Measurements from ENCODE around the gene KPNA3. TPM values are rescaled to one million over a fixed set of nuclear protein-coding genes. Genes with fewer than 3 reads are reported as not detected.

Gene KPNA3
- total and polyA plus RNA-seq, 2 donors (not counting 3 experiments of a cell fraction or from before 2014, with no cell fraction given), result 19.6 to 60.4 TPM

DNA sequence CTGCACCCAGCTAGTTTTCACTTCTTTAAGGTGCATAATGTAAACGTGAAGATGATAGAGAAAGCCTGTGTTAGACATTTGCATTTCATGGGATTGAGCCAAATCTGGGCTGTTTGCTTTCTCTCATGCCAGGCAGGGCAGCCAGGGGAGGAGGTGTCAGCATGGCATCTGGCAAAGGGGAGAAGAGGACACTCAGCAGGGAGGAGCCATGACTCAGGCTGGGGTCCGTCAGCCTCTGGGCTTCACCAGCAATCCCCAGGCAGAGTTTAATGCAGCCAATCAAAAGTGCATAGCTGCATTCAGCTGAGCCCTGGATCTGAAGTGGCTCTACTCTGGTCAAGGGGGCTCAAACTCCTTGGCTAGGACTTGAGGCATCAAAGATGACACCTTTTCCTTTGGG, 124.7 kb downstream of the KPNA3 start:
- no peak overlapping the region for H3K27ac ChIP-seq (ENCODE audit: insufficient read depth, low read depth, low read length)
- POLR2A ChIA-PET, result no interaction called here
- no peak for FAIRE-seq

More for the DNA sequence above, 124.7 kb downstream of the KPNA3 start:
- Histone ChIP-seq H3K36me3 (ENCODE audit: control insufficient read depth in 2 of 2, extremely low read depth in 1 of 2, insufficient read depth in 2 of 2, low read length in 2 of 2) (peaks cover 0 to 12% of the 10 kb centered on the region in 2 experiments), H3K27me3 (ENCODE audit: control insufficient read depth in 2 of 2, insufficient read depth in 2 of 2, low read length in 2 of 2) (no peaks in the 10 kb centered on the region), H3K9me1 (replicated peaks; ENCODE audit: control insufficient read depth, extremely low read depth, insufficient read depth, low read length) (no peaks in the 10 kb centered on the region), H3K4me1 (ENCODE audit: control insufficient read depth, extremely low read depth, insufficient read depth, low read length) (peaks cover 11% of the 10 kb centered on the region), H3K4me3 (replicated peaks in 1 of 3; ENCODE audit: insufficient read depth in 1 of 3, low read depth in 1 of 3, low read length in 3 of 3) (no peak overlapping the region), H3K79me2 (ENCODE audit: control insufficient read depth, insufficient read depth, low read length) (peaks cover 10% of the 10 kb centered on the region), H3K4me2 (ENCODE audit: insufficient read depth, low read length) (no peak overlapping the region), H3K9ac (replicated peaks; ENCODE audit: extremely low read depth, insufficient read depth, low read length) (no peak overlapping the region), H2AFZ (ENCODE audit: low read depth, low read length) (no peak overlapping the region), H3K9me3 (replicated peaks; ENCODE audit: control insufficient read depth, insufficient read depth, low read length) (no peaks in the 10 kb centered on the region), H4K20me1 (replicated peaks; ENCODE audit: control insufficient read depth, extremely low read depth, insufficient read depth, low read length) (no peaks in the 10 kb centered on the region)
- no peak for DNase-seq (ENCODE audit: low read depth, low spot score)
- dilution Hi-C loops (cut with MboI; ENCODE audit: extremely low pct_ligation_motif_present, low sequenced_read_pairs) (no loop called here), intact Hi-C loops (cut with micrococcal nuclease) (loop anchor here (2.0 to 10.0 kb wide), 6 partner anchors 125 to 1405 kb away; partner anchors contain the start of genes KPNA3 and SPRYD7)
- TF ChIP-seq POLR2A (IDR thresholded peaks at IDR 0.05; ENCODE audit: low read depth, low read length) (no peak), GATA2 (IDR thresholded peaks at IDR 0.05; ENCODE audit: insufficient read depth, insufficient read length, low read depth, low read length) (no peak), POLR2AphosphoS5 (IDR thresholded peaks at IDR 0.05; ENCODE audit: insufficient read depth, low read depth, low read length) (no peak), EZH2 (IDR thresholded peaks at IDR 0.05; ENCODE audit: borderline replicate concordance, low read depth, low read length, severe bottlenecking) (no peak), JUN (IDR thresholded peaks at IDR 0.05; ENCODE audit: borderline replicate concordance, insufficient read depth, insufficient read length, low read depth) (no peak), MYC (IDR thresholded peaks at IDR 0.05; ENCODE audit: low read depth, low read length) (no peak), FOS (IDR thresholded peaks at IDR 0.05; ENCODE audit: borderline replicate concordance, insufficient read depth, low read length) (no peak)
- TF ChIP-seq, protein P1, sequence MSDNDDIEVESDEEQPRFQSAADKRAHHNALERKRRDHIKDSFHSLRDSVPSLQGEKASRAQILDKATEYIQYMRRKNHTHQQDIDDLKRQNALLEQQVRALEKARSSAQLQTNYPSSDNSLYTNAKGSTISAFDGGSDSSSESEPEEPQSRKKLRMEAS (IDR thresholded peaks at IDR 0.05; ENCODE audit: insufficient read depth, insufficient read length), result no peak
- TF ChIP-seq, protein P2, sequence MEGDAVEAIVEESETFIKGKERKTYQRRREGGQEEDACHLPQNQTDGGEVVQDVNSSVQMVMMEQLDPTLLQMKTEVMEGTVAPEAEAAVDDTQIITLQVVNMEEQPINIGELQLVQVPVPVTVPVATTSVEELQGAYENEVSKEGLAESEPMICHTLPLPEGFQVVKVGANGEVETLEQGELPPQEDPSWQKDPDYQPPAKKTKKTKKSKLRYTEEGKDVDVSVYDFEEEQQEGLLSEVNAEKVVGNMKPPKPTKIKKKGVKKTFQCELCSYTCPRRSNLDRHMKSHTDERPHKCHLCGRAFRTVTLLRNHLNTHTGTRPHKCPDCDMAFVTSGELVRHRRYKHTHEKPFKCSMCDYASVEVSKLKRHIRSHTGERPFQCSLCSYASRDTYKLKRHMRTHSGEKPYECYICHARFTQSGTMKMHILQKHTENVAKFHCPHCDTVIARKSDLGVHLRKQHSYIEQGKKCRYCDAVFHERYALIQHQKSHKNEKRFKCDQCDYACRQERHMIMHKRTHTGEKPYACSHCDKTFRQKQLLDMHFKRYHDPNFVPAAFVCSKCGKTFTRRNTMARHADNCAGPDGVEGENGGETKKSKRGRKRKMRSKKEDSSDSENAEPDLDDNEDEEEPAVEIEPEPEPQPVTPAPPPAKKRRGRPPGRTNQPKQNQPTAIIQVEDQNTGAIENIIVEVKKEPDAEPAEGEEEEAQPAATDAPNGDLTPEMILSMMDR (IDR thresholded peaks at IDR 0.05; ENCODE audit: extremely low read depth in 1 of 2, insufficient read depth in 1 of 2, low read depth in 1 of 2, low read length in 2 of 2), result no peak
- BruUV-seq (replicated peaks), result no TSS peak
- CTCF ChIA-PET, result interaction anchor here (1.0 to 1.4 kb wide), 2 partner anchors 24 to 180 kb away, joined by 3 to 4 read pairs; partner anchors contain the start of gene EBPL
